ENCODE results near the gene ZGPAT.
"Not testable (repeated sequence)": the region's sequence is repeated elsewhere in the genome, so short reads cannot be mapped to it uniquely, and the experiment has no call there.

Gene ZGPAT

GRCh38 chr20:63702036-63702665 is 5.7 kb upstream of the ZGPAT start:
- no peak for DNase-seq

GRCh38 chr20:63702751-63703470 is 4.9 kb upstream of the ZGPAT start:
- no peak for DNase-seq

GRCh38 chr20:63703471-63703975 is 4.3 kb upstream of the ZGPAT start:
- no peak for DNase-seq

GRCh38 chr20:63703976-63704748 is 3.7 kb upstream of the ZGPAT start:
- DNase-seq = no peak

GRCh38 chr20:63704749-63705117 is 3.1 kb upstream of the ZGPAT start:
- no peak for DNase-seq

- DNase-seq = no peak
Observed at GRCh38 chr20:63705232-63706026, 2.4 kb upstream of the ZGPAT start.

GRCh38 chr20:63706027-63706695 is 1.7 kb upstream of the ZGPAT start:
- DNase-seq = no peak

- DNase-seq = peak in 20 of 56 donors; percentile 29 to 82 (median 54)
Observed at GRCh38 chr20:63706852-63707557, 834 bp upstream of the ZGPAT start.

- no peak for DNase-seq
Observed at GRCh38 chr20:63708301-63709148, 686 bp downstream of the ZGPAT start.

GRCh38 chr20:63709149-63709527 is 1.3 kb downstream of the ZGPAT start:
- no peak for DNase-seq

GRCh38 chr20:63711085-63711645 is 3.3 kb downstream of the ZGPAT start:
- no peak for DNase-seq

GRCh38 chr20:63712191-63712590 is 4.4 kb downstream of the ZGPAT start:
- no peak for DNase-seq

- DNase-seq = no peak
Observed at GRCh38 chr20:63714858-63715257, 7.0 kb downstream of the ZGPAT start.

- no peak for DNase-seq
Observed at GRCh38 chr20:63718996-63719395, 11.2 kb downstream of the ZGPAT start.

- not testable (repeated sequence) for DNase-seq
Observed at GRCh38 chr20:63722967-63723622, 15.3 kb downstream of the ZGPAT start.

- DNase-seq = peak in 14 of 56 donors; percentile 9 to 55 (median 29)
Observed at GRCh38 chr20:63730189-63730733, 22.4 kb downstream of the ZGPAT start.

- DNase-seq = no peak
Observed at GRCh38 chr20:63731410-63731809, 23.6 kb downstream of the ZGPAT start.

Data from nucleus accumbens (tissue), 56 donors.